ENCODE measurements around the gene SGCA.

SGCA gene

GRCh38 chr17:50165867-50166517 is at the start of gene SGCA:
SGCA (plus strand) TSS chr17:50166005; CDS start chr17:50166041, 36 bp downstream.
- H3K4me3 ChIP-seq (ENCODE audit: low read depth, low read length): no peak within 1 kb of the TSS
- no peak for TF ChIP-seq CTCF (IDR thresholded peaks at IDR 0.05; ENCODE audit: low read depth, low read length)

GRCh38 chr17:50117202-50118051 is 48.4 kb upstream of the SGCA start:
- no peak overlapping the region for H3K4me3 ChIP-seq (ENCODE audit: low read depth, low read length)
- TF ChIP-seq CTCF (IDR thresholded peaks at IDR 0.05; ENCODE audit: low read depth, low read length): no peak; the same call in 1 of the 2 replicates

GRCh38 chr17:50118076-50118827 is 47.6 kb upstream of the SGCA start:
- no peak overlapping the region for H3K4me3 ChIP-seq (ENCODE audit: low read depth, low read length)
- TF ChIP-seq CTCF (IDR thresholded peaks at IDR 0.05; ENCODE audit: low read depth, low read length): no peak

- H3K4me3 ChIP-seq (ENCODE audit: low read depth, low read length): no peak overlapping the region
- no peak for TF ChIP-seq CTCF (IDR thresholded peaks at IDR 0.05; ENCODE audit: low read depth, low read length)
Measured at GRCh38 chr17:50118828-50119218, 47.0 kb upstream of the SGCA start.

GRCh38 chr17:50120475-50121253 is 45.1 kb upstream of the SGCA start:
- H3K4me3 ChIP-seq (ENCODE audit: low read depth, low read length): no peak overlapping the region
- no peak for TF ChIP-seq CTCF (IDR thresholded peaks at IDR 0.05; ENCODE audit: low read depth, low read length)

- no peak overlapping the region for H3K4me3 ChIP-seq (ENCODE audit: low read depth, low read length)
- TF ChIP-seq CTCF (IDR thresholded peaks at IDR 0.05; ENCODE audit: low read depth, low read length): no peak
Measured at GRCh38 chr17:50122945-50123344, 42.9 kb upstream of the SGCA start.
